Measurements from ENCODE around the gene TMEM62.
A peak's percentile ranks its signal among the peaks of the same experiment; 100 is the strongest.

Gene TMEM62

GRCh38 chr15:43105077-43105736 is 28.2 kb upstream of the TMEM62 start:
- peak; percentile 25 for DNase-seq (ENCODE audit: low spot score)
- TF ChIP-seq, protein P1, sequence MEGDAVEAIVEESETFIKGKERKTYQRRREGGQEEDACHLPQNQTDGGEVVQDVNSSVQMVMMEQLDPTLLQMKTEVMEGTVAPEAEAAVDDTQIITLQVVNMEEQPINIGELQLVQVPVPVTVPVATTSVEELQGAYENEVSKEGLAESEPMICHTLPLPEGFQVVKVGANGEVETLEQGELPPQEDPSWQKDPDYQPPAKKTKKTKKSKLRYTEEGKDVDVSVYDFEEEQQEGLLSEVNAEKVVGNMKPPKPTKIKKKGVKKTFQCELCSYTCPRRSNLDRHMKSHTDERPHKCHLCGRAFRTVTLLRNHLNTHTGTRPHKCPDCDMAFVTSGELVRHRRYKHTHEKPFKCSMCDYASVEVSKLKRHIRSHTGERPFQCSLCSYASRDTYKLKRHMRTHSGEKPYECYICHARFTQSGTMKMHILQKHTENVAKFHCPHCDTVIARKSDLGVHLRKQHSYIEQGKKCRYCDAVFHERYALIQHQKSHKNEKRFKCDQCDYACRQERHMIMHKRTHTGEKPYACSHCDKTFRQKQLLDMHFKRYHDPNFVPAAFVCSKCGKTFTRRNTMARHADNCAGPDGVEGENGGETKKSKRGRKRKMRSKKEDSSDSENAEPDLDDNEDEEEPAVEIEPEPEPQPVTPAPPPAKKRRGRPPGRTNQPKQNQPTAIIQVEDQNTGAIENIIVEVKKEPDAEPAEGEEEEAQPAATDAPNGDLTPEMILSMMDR (IDR thresholded peaks at IDR 0.05; ENCODE audit: extremely low read depth, missing control alignments): no peak

DNA sequence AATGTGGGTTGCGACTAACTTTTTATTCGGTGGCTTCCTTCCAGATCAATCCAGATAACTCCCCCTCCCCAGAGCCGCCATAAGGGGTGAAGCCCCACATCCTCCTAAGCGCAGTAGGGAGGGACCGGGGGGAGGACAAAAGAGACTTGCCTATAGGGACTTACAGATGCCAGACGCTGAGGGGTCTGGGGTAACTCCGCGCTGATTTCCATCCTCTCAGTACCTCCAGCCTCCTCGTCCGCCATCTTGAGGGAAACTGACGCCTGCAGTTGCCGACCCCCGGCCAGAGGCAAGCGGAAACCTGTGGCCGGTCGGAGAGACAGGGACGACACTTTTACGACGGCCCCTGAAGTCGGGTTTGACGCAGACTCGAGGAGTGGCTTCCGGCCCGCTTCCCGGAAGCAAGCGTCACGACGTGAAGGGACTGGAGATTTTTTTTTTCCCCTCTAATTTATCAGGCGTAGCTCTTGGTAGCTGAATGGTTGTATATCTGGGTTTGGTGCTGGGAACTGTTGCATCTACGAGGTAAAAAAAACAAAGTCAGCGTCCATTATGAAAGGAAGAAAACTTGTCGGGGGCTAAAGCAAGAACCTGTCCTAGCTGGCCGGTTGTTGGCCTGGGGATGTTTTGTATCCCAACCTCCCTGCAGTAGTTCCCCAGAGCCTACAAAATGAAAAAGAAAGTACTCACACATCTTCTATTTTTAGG is 27.5 kb upstream of the TMEM62 start, which contains the start of gene UBR1:
Gene UBR1, minus strand, starts transcription at position 261 of the 708 bp plus-strand sequence. Its CDS starts 16 bp downstream, at position 245.
- peak; percentile 87 for DNase-seq (ENCODE audit: low spot score)
- TF ChIP-seq, protein P1 (IDR thresholded peaks at IDR 0.05; ENCODE audit: extremely low read depth, missing control alignments): no peak

DNA sequence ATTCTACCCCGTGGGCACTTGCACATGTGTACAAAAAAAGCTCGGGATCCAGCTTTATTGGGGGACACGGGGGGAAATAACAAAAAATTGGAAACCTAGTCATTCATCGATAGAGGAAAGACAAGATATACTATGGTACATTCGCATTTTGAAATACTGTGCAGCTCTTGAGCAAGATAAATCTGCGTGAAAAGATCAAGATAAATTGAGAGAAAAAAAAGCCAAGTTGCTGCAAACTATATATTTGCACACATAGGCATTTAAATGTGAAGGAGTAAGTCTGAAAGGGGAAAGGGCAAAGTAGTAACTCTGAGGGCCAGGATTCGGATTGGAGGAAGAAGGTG is 26.9 kb upstream of the TMEM62 start:
- TF ChIP-seq, protein P1 (IDR thresholded peaks at IDR 0.05; ENCODE audit: extremely low read depth, missing control alignments): no peak

DNA sequence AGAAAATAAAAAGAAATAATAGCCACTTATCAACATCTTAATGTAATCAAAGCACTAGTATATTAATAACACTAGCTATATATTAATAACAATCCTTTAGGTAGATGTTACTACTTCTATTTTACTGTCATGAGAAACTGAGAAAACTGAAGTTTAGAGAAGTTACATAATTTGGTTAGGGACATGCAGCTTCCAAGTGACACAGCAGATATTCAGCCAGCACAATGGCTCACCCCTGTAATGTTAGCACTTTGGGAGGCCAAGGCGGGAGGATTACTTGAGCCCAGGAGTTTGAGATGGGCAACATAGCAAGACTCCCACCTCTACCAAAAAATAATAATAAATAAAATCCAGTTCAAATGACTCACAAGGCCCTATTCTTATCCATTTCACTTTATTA is 25.6 kb upstream of the TMEM62 start:
- TF ChIP-seq, protein P1 (IDR thresholded peaks at IDR 0.05; ENCODE audit: extremely low read depth, missing control alignments): no peak
- no peak for DNase-seq (ENCODE audit: low spot score)

More for the DNA sequence above, 26.9 kb upstream of the TMEM62 start:
- no peak for DNase-seq (ENCODE audit: low spot score)

DNA sequence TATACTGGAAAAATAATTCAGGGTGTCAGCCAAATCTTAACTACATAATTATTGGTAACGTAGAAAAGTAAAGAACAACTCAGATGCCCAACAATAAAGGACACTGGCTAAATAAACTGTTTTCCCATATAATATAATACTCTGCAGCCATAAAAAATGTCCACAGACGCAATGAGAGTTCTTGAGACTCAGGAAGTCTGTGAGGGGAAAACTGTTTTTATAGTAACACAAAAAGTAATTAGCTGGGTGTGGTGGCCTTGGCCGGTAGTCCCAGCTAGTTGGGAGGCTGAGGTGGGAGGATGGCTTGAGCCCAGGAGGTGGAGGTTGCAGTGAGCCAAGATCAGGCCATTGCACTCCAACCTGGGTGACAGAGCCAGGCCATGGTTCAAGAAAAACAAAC is 22.0 kb upstream of the TMEM62 start:
- TF ChIP-seq, protein P1 (IDR thresholded peaks at IDR 0.05; ENCODE audit: extremely low read depth, missing control alignments): no peak

GRCh38 chr15:43118286-43118685 is 15.1 kb upstream of the TMEM62 start:
- TF ChIP-seq, protein P1 (IDR thresholded peaks at IDR 0.05; ENCODE audit: extremely low read depth, missing control alignments): no peak
- no peak for DNase-seq (ENCODE audit: low spot score)

More for the DNA sequence above, 22.0 kb upstream of the TMEM62 start:
- DNase-seq (ENCODE audit: low spot score): no peak

DNA sequence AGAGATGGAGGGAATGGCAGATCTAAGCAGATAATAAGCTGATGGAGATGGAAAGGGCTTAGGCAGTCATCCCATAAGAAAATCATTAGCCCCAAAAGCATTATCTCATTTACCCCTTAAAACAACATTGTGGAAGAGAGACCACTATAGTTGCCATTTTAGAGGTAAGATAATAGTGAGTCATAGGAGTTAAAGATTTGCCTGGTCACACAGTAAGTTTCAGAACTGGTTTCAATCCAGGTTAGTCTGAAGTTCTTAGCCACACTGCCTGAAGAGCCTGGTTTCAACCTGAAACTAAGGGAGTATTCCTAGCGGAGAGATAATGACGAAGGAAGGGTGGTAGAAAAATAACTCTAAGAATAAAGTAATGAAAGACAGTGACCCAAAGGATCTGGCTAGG is 14.6 kb upstream of the TMEM62 start:
- DNase-seq (ENCODE audit: low spot score): peak; percentile 42
- TF ChIP-seq, protein P1 (IDR thresholded peaks at IDR 0.05; ENCODE audit: extremely low read depth, missing control alignments): no peak

All from GM20000 (cell line).